H9 (cell line): ENCODE measurements around the gene UCKL1. TPM values are rescaled to one million over a fixed set of nuclear protein-coding genes. Genes with fewer than 3 reads are reported as not detected.

ENCODE experiments used
- DNase-seq: peaks from one replicate; pipeline ENCODE4 v3.0.0-alpha.2; 2017
- H2AFZ ChIP-seq: one replicate; pipeline ENCODE4 v1.6.1; 2013; ENCODE audit warnings: mild to moderate bottlenecking, low read length, control low read depth, moderate library complexity
- H2AK5ac ChIP-seq: 2 replicates; pipeline ENCODE4 v1.6.1; 2013; ENCODE audit warnings: low read length, control low read depth, mixed read lengths; ENCODE audit not compliant: insufficient read length
- H2BK120ac ChIP-seq: one replicate; pipeline ENCODE4 v1.6.1; 2013; ENCODE audit warnings: low read depth, mild to moderate bottlenecking, low read length, control low read depth, inconsistent platforms; ENCODE audit not compliant: poor library complexity, severe bottlenecking
- H2BK12ac ChIP-seq: 2 replicates; pipeline ENCODE4 v1.6.1; 2013; ENCODE audit warnings: low read length, control low read depth, mixed read lengths, low read depth; ENCODE audit not compliant: insufficient read length
- H2BK15ac ChIP-seq: 2 replicates; pipeline ENCODE4 v1.6.1; 2013; ENCODE audit warnings: low read depth, low read length, control low read depth
- H2BK20ac ChIP-seq: one replicate; pipeline ENCODE4 v1.6.1; 2013; ENCODE audit warnings: low read depth, mild to moderate bottlenecking, low read length, control low read depth, inconsistent platforms; ENCODE audit not compliant: poor library complexity, severe bottlenecking
- H2BK5ac ChIP-seq: 2 replicates; pipeline ENCODE4 v1.6.1; 2013; ENCODE audit warnings: low read length, control low read depth, mixed read lengths; ENCODE audit not compliant: insufficient read length
- H3K14ac ChIP-seq: 2 replicates; pipeline ENCODE4 v1.6.1; 2013; ENCODE audit warnings: low read length, control low read depth; ENCODE audit not compliant: insufficient read depth
- H3K18ac ChIP-seq: 2 replicates; pipeline ENCODE4 v1.6.1; 2013; ENCODE audit warnings: low read depth, mild to moderate bottlenecking, mixed read lengths, low read length, control low read depth; ENCODE audit not compliant: insufficient read length
- H3K23ac ChIP-seq: 2 replicates; pipeline ENCODE4 v1.6.1; 2013; ENCODE audit warnings: low read length, control low read depth, mixed read lengths, low read depth; ENCODE audit not compliant: insufficient read length
- H3K23me2 ChIP-seq: 2 replicates; pipeline ENCODE4 v1.6.1; 2013; ENCODE audit warnings: low read depth, mild to moderate bottlenecking, mixed read lengths, low read length, control low read depth; ENCODE audit not compliant: insufficient read length, poor library complexity, severe bottlenecking
- H3K27ac ChIP-seq: 2 replicates; pipeline ENCODE4 v1.5.1; 2013; ENCODE audit warnings: low read length, control low read depth, mixed read lengths, low read depth; ENCODE audit not compliant: insufficient read length
- H3K27me3 ChIP-seq: 2 replicates; pipeline ENCODE4 v1.6.1; 2013; ENCODE audit warnings: low read length, control low read depth, inconsistent platforms; ENCODE audit not compliant: insufficient read depth
- H3K4ac ChIP-seq: 2 replicates; pipeline ENCODE4 v1.6.1; 2013; ENCODE audit warnings: low read depth, mild to moderate bottlenecking, control low read depth, inconsistent platforms, low read length, moderate library complexity
- H3K4me1 ChIP-seq: 2 replicates; pipeline ENCODE4 v1.6.1; 2013; ENCODE audit warnings: low read length, control low read depth, inconsistent platforms; ENCODE audit not compliant: insufficient read depth
- H3K4me2 ChIP-seq: 2 replicates; pipeline ENCODE4 v1.6.1; 2013; ENCODE audit warnings: low read length, control low read depth, mixed read lengths; ENCODE audit not compliant: insufficient read length, insufficient read depth
- H3K56ac ChIP-seq: 2 replicates; pipeline ENCODE4 v1.6.1; 2013; ENCODE audit warnings: low read depth, mild to moderate bottlenecking, mixed read lengths, low read length, control low read depth; ENCODE audit not compliant: insufficient read length
- H3K79me1 ChIP-seq: 2 replicates; pipeline ENCODE4 v1.6.1; 2013; ENCODE audit warnings: low read depth, mild to moderate bottlenecking, moderate library complexity, low read length, control low read depth, inconsistent platforms; ENCODE audit not compliant: insufficient read depth, poor library complexity, severe bottlenecking
- H3K79me2 ChIP-seq: 2 replicates; pipeline ENCODE4 v1.6.1; 2013; ENCODE audit warnings: low read length, control low read depth, inconsistent platforms; ENCODE audit not compliant: insufficient read depth
- H3K9ac ChIP-seq: 2 replicates; pipeline ENCODE4 v1.6.1; 2013; ENCODE audit warnings: low read length, control low read depth, mixed read lengths; ENCODE audit not compliant: insufficient read length; ENCODE audit errors: extremely low read depth
- H3K9me3 ChIP-seq: one replicate; pipeline ENCODE4 v1.6.1; 2013; ENCODE audit warnings: low read depth, low read length, inconsistent platforms; ENCODE audit not compliant: control insufficient read depth
- H3T11ph ChIP-seq: one replicate; pipeline ENCODE4 v1.6.1; 2013; ENCODE audit warnings: mild to moderate bottlenecking, low read length, control low read depth, inconsistent platforms
- H4K20me1 ChIP-seq: one replicate; pipeline ENCODE4 v1.6.1; 2013; ENCODE audit not compliant: control insufficient read depth, insufficient read length, insufficient read depth
- H4K5ac ChIP-seq: 2 replicates; pipeline ENCODE4 v1.6.1; 2013; ENCODE audit warnings: low read depth, mild to moderate bottlenecking, mixed read lengths, low read length, control low read depth; ENCODE audit not compliant: insufficient read length
- H4K8ac ChIP-seq: replicated peaks from 2 replicates; pipeline ENCODE4 v1.6.1; 2013; ENCODE audit warnings: low read length, control low read depth, mixed read lengths, low read depth; ENCODE audit not compliant: insufficient read length
- H4K91ac ChIP-seq: 2 replicates; pipeline ENCODE4 v1.6.1; 2013; ENCODE audit warnings: low read depth, mild to moderate bottlenecking, moderate library complexity, mixed read lengths, low read length, control low read depth; ENCODE audit not compliant: insufficient read length
- H3K27ac Mint-ChIP-seq, 3 experiments: 2 replicates in 2 of 3; 3 replicates in 1 of 3; pipeline ENCODE4 v1.8.0; 2020 to 2021; ENCODE audit warnings: mixed read lengths in 3 of 3, mild to moderate bottlenecking in 1 of 3, moderate library complexity in 1 of 3
- H3K27me3 Mint-ChIP-seq: 2 replicates; pipeline ENCODE4 v1.8.0; 2021; ENCODE audit warnings: low read depth, mild to moderate bottlenecking, moderate library complexity, mixed read lengths
- H3K36me3 Mint-ChIP-seq, 3 experiments: 2 replicates in 2 of 3; 3 replicates in 1 of 3; pipeline ENCODE4 v1.8.0; 2020 to 2021; ENCODE audit warnings: low read depth in 3 of 3, mixed read lengths in 3 of 3; ENCODE audit not compliant: insufficient read depth in 1 of 3
- H3K4me1 Mint-ChIP-seq, 2 experiments: 2 replicates each; pipeline ENCODE4 v1.8.0; 2020; ENCODE audit warnings: mixed read lengths in 2 of 2
- H3K4me3 Mint-ChIP-seq, 2 experiments: 2 replicates in 1 of 2; 3 replicates in 1 of 2; pipeline ENCODE4 v1.8.0; 2020 to 2021; ENCODE audit warnings: mild to moderate bottlenecking in 2 of 2, mixed read lengths in 2 of 2, moderate library complexity in 1 of 2
- H3K9me3 Mint-ChIP-seq, 2 experiments: 2 replicates in 1 of 2; 3 replicates in 1 of 2; pipeline ENCODE4 v1.8.0; 2020; ENCODE audit warnings: mild to moderate bottlenecking in 2 of 2, mixed read lengths in 2 of 2, moderate library complexity in 1 of 2
- WGBS: extraction: QIAGEN DNeasy Blood & Tissue Kit; methylation state at CpG from one replicate; pipeline ENCODE4 v1.1.7; 2013; ENCODE audit warnings: missing lambda C conversion rate, low lambda C conversion rate, mixed read lengths; ENCODE audit not compliant: insufficient read length; ENCODE audit errors: extremely low coverage; 5-methylcytosine and 5-hydroxymethylcytosine counted together
- total RNA-seq: library from RNA; stranded (reverse); gene quantifications from 2 replicates; pipeline ENCODE4 v1.2.1, GENCODE V29; 2021
- TF ChIP-seq, protein P1 (sequence below): fragments of 200-600 bp; sonication (generic); conservative IDR thresholded peaks from 3 replicates; pipeline ENCODE4 v1.8.0; 2021; ENCODE audit warnings: antibody characterized with exemption, mild to moderate bottlenecking

The UCKL1 gene
- total RNA-seq, 1 experiment from 2014 or later, result 40.9 TPM

DNA sequence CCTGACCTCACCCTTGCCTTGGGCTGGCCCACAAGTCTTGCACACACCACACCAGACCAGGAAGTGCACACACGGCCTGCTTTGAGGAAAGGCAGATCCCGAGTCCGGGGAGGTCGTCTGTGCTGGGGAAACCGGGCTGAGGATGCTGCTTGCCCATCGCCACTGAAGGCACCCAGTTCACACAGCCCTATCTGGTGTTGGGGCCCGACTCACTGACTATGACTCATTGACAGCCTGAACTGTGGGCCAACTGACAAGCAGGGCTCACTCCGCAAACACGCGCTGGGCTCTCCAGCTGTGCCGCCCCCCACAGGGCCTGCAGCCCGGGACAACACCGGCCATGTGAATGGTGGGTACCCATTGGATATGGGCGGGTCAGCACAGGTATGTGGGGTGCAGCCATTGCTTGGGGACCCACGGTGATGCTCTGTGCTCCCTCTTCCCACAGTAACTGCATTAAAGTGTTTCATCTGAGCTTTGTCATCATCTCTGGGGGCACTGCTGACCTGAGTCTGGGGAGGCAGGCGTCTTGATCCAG, 21.6 kb upstream of the UCKL1 start:
- Histone ChIP-seq H3K4me1 (peaks cover 3% of the 10 kb centered on the region; the same call in 1 of the 2 replicates), H4K5ac (no peak overlapping the region), H4K8ac (no peak overlapping the region), H3K27ac (no peak overlapping the region), H2BK120ac (no peak overlapping the region), H3K79me2 (peaks cover 4% of the 10 kb centered on the region; the same call in 1 of the 2 replicates), H2BK12ac (no peak overlapping the region), H4K91ac (no peak overlapping the region), H3K9me3 (no peaks in the 10 kb centered on the region), H2AFZ (no peak overlapping the region), H4K20me1 (no peaks in the 10 kb centered on the region), H3K18ac (no peak overlapping the region), H3K56ac (no peak overlapping the region), H2BK15ac (no peak overlapping the region), H3K4ac (no peak overlapping the region), H2BK5ac (no peak overlapping the region), H3K4me2 (no peak overlapping the region), H3K79me1 (peaks cover 6% of the 10 kb centered on the region), H3K23ac (no peak overlapping the region), H3T11ph (no peak overlapping the region), H2BK20ac (no peak overlapping the region), H3K9ac (no peak overlapping the region), H3K23me2 (peaks cover 13% of the 10 kb centered on the region), H3K14ac (no peak overlapping the region; the same call in 1 of the 2 replicates), H2AK5ac (no peak overlapping the region), H3K27me3 (no peaks in the 10 kb centered on the region)
- TF ChIP-seq, protein P1, sequence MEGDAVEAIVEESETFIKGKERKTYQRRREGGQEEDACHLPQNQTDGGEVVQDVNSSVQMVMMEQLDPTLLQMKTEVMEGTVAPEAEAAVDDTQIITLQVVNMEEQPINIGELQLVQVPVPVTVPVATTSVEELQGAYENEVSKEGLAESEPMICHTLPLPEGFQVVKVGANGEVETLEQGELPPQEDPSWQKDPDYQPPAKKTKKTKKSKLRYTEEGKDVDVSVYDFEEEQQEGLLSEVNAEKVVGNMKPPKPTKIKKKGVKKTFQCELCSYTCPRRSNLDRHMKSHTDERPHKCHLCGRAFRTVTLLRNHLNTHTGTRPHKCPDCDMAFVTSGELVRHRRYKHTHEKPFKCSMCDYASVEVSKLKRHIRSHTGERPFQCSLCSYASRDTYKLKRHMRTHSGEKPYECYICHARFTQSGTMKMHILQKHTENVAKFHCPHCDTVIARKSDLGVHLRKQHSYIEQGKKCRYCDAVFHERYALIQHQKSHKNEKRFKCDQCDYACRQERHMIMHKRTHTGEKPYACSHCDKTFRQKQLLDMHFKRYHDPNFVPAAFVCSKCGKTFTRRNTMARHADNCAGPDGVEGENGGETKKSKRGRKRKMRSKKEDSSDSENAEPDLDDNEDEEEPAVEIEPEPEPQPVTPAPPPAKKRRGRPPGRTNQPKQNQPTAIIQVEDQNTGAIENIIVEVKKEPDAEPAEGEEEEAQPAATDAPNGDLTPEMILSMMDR, result no peak
- no peaks in the 10 kb centered on the region for H3K9me3 Mint-ChIP-seq
- WGBS, result no CpG with 5 or more reads among the region's 16 CpGs
- no peak overlapping the region; a peak in 1 of 7 replicates for H3K27ac Mint-ChIP-seq
- peaks cover 30 to 37% of the 10 kb centered on the region in 2 experiments for H3K4me1 Mint-ChIP-seq
- peaks cover 3% of the 10 kb centered on the region; the same call in 1 of the 2 replicates for H3K27me3 Mint-ChIP-seq
- peaks cover 4 to 13% (median 8%) of the 10 kb centered on the region in 3 experiments for H3K36me3 Mint-ChIP-seq
- H3K4me3 Mint-ChIP-seq, result peak overlapping the region; percentile 72 to 86; a peak in 2 of 5 replicates
- peak; percentile 28 for DNase-seq
